ENCODE data around the gene NDFIP2. TPM values are rescaled to one million over a fixed set of nuclear protein-coding genes. Genes with fewer than 3 reads are reported as not detected.

Gene NDFIP2
- total RNA-seq, 4 donors from 2014 or later: 72.2 to 103 (median 86.2) TPM

DNA sequence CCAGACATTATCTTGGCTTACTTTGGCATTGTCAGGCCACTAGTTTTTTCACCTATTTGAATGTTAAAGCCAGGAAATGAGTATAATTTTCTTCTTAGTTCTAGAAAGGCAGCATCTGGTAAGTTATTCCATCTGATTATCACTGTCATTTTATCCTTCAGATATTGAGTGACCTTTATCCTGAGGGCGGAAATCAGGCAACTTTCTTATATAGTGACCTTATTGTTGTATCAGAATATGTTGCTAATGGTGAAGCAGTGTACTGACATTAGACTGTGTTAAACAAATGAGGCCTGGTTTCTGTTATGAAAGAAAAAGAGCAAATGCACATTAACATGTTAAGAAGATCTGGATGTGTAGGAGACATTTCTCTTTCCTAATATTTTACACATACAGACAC, 5.4 kb upstream of the NDFIP2 start:
- H3K27ac ChIP-seq: no peak overlapping the region
- H3K27me3 ChIP-seq: no peaks in the 10 kb centered on the region
- no peaks in the 10 kb centered on the region for H3K9me3 ChIP-seq
- 100% methylated on average over 1 of the region's 1 CpG for WGBS
- DNase-seq (ENCODE audit: low spot score in 2 of 2): no peak
- no peaks in the 10 kb centered on the region for H3K36me3 ChIP-seq
- H3K4me1 ChIP-seq: peaks cover 10% of the 10 kb centered on the region
- TF ChIP-seq POLR2AphosphoS5 (IDR thresholded peaks at IDR 0.05): no peak
- TF ChIP-seq, protein P1, sequence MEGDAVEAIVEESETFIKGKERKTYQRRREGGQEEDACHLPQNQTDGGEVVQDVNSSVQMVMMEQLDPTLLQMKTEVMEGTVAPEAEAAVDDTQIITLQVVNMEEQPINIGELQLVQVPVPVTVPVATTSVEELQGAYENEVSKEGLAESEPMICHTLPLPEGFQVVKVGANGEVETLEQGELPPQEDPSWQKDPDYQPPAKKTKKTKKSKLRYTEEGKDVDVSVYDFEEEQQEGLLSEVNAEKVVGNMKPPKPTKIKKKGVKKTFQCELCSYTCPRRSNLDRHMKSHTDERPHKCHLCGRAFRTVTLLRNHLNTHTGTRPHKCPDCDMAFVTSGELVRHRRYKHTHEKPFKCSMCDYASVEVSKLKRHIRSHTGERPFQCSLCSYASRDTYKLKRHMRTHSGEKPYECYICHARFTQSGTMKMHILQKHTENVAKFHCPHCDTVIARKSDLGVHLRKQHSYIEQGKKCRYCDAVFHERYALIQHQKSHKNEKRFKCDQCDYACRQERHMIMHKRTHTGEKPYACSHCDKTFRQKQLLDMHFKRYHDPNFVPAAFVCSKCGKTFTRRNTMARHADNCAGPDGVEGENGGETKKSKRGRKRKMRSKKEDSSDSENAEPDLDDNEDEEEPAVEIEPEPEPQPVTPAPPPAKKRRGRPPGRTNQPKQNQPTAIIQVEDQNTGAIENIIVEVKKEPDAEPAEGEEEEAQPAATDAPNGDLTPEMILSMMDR (IDR thresholded peaks at IDR 0.05): no peak
- TF ChIP-seq POLR2A (IDR thresholded peaks at IDR 0.05): no peak
- no peak for TF ChIP-seq EP300 (IDR thresholded peaks at IDR 0.05)
- H3K4me3 ChIP-seq: no peak overlapping the region

DNA sequence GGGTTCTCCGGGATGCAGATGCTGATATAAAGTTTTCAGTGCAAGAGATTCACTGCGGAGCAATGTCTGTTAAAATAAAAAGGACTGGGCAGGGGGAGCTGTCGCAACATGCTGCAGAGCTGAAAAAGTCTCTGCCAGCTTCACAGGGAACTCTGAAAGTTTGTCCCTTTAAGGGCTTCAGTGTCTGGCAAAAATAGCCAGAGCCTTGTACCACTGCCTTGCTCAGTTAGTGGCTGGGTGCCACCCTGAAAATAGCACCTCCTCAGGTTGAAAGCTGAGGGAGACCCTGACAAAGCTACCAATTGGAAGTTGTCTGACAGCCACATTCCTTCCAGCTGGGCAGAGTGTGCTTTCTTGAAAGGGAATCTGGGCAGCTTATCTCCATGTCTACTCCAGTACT, 3.0 kb upstream of the NDFIP2 start:
- WGBS: 35% methylated on average over 3 of the region's 3 CpGs
- no peak for DNase-seq (ENCODE audit: low spot score in 2 of 2)
- TF ChIP-seq EP300 (IDR thresholded peaks at IDR 0.05) (no peak), POLR2A (IDR thresholded peaks at IDR 0.05) (no peak), POLR2AphosphoS5 (IDR thresholded peaks at IDR 0.05) (no peak)
- TF ChIP-seq, protein P1 (IDR thresholded peaks at IDR 0.05): no peak
- H3K4me3 ChIP-seq: no peak overlapping the region
- H3K9me3 ChIP-seq: no peaks in the 10 kb centered on the region
- H3K27me3 ChIP-seq: no peaks in the 10 kb centered on the region
- no peaks in the 10 kb centered on the region for H3K36me3 ChIP-seq
- peaks cover 25% of the 10 kb centered on the region for H3K4me1 ChIP-seq
- H3K27ac ChIP-seq: no peak overlapping the region

DNA sequence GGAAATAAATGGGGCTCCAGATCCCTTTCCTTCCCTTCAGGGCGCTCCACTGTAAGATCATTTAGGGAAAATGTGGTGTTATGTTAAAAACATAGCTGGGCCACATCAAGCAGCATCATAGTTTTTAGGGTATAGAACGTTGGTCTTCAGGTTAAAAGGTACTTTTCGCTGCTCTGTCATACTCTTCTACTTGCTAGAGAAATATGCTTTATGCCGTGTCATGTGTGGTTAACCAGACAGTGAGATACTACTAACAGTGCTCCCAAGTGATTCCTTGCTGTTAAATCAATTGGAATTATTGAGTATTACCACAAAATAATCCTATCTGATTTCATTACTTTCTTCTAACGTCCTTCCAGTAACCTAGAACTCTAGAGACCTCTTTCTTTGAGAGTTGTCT, 1.1 kb upstream of the NDFIP2 start:
- WGBS: 76% methylated on average over 5 of the region's 5 CpGs
- no peaks in the 10 kb centered on the region for H3K36me3 ChIP-seq
- no peaks in the 10 kb centered on the region for H3K27me3 ChIP-seq
- H3K9me3 ChIP-seq: no peaks in the 10 kb centered on the region
- H3K27ac ChIP-seq: no peak overlapping the region
- TF ChIP-seq EP300 (IDR thresholded peaks at IDR 0.05) (no peak), POLR2AphosphoS5 (IDR thresholded peaks at IDR 0.05) (no peak), POLR2A (IDR thresholded peaks at IDR 0.05) (no peak)
- TF ChIP-seq, protein P1 (IDR thresholded peaks at IDR 0.05): no peak
- H3K4me3 ChIP-seq: no peak overlapping the region
- DNase-seq (ENCODE audit: low spot score in 2 of 2): no peak
- peaks cover 43% of the 10 kb centered on the region for H3K4me1 ChIP-seq

DNA sequence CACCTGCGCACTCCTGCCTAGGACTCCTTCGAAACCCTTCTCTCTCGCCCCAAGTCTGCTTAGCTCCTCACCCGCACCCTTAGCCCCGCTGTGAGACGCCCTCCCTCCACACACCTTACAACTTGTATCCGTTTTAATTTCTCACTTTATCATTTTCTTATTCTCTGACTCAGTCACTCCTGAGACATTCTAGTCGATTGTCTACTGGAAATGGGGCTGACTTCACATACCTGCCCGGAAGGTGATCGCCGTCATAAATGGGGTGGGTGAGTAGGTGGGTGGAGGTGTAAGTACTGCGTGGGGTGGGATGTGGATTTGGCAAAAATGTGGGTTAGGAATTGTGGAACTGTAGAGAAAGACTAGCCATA, 714 bp downstream of the NDFIP2 start:
- Histone ChIP-seq H3K27me3 (no peaks in the 10 kb centered on the region), H3K27ac (peak overlapping the region; percentile 92), H3K4me1 (peaks cover 59% of the 10 kb centered on the region), H3K9me3 (no peaks in the 10 kb centered on the region), H3K36me3 (no peaks in the 10 kb centered on the region), H3K4me3 (peak overlapping the region; percentile 90)
- TF ChIP-seq POLR2AphosphoS5 (IDR thresholded peaks at IDR 0.05) (no peak), EP300 (IDR thresholded peaks at IDR 0.05) (no peak), POLR2A (IDR thresholded peaks at IDR 0.05) (no peak)
- TF ChIP-seq, protein P1 (IDR thresholded peaks at IDR 0.05): no peak
- DNase-seq (ENCODE audit: low spot score in 2 of 2): no peak
- WGBS: under 1% methylated on average over 12 of the region's 12 CpGs

DNA sequence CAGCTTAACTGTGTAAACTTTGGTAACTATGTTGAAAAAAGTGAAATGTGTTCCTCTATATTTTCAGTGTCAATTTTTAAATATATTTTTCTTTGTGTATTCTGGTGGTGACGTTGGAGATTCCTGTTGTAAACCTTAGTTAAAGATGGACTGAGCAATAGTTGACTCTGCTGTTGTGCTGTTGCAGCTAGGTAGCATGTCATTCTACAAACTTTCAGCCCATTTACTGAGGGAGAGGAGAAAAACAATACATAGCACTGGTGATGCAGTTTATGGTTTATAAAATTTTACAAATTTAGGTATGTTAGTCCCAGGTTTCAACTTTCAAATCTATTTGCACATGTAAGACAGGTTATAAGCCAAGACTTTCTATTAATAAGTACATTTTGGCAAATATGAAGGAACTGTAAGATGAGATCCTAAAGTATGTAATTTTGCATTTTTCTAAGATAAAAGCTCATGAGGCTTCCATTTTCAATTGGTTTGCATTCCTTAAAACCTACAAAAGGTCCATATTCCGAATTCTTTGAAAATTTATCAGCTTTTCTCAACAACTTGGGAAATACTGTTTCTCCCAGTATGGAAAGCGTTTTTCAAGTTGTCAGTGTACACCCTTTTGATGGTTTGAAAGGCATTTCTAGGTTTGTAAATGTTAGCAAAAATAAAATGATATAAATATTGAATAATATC, 1.5 kb downstream of the NDFIP2 start:
- Histone ChIP-seq H3K27ac (peak overlapping the region; percentile 92), H3K4me1 (peaks cover 63% of the 10 kb centered on the region), H3K27me3 (no peaks in the 10 kb centered on the region), H3K9me3 (no peaks in the 10 kb centered on the region), H3K36me3 (no peaks in the 10 kb centered on the region), H3K4me3 (peak overlapping the region; percentile 90)
- 49% methylated on average over 3 of the region's 3 CpGs for WGBS
- TF ChIP-seq POLR2A (IDR thresholded peaks at IDR 0.05): no peak
- TF ChIP-seq, protein P1 (IDR thresholded peaks at IDR 0.05): no peak
- no peak for TF ChIP-seq POLR2AphosphoS5 (IDR thresholded peaks at IDR 0.05)
- no peak for TF ChIP-seq EP300 (IDR thresholded peaks at IDR 0.05)
- DNase-seq (ENCODE audit: low spot score in 2 of 2): no peak
